NT2/D1 (cell line): ENCODE results near the gene NAT10.

Experiments
- DNase-seq: peaks from one replicate; pipeline ENCODE4 v3.0.0-alpha.2; 2011; ENCODE audit warnings: low read depth, low spot score
- H3K27me3 ChIP-seq: 2 replicates; pipeline ENCODE4 v1.6.0; 2011; ENCODE audit warnings: mild to moderate bottlenecking; ENCODE audit not compliant: insufficient read length, insufficient read depth
- H3K36me3 ChIP-seq: 2 replicates; pipeline ENCODE4 v1.6.1; 2011; ENCODE audit warnings: mild to moderate bottlenecking, low read length, mixed read lengths; ENCODE audit not compliant: insufficient read depth, insufficient read length
- H3K4me1 ChIP-seq: 2 replicates; pipeline ENCODE4 v1.5.1; 2011; ENCODE audit not compliant: insufficient read depth, insufficient read length
- H3K4me3 ChIP-seq: 2 replicates; pipeline ENCODE4 v1.5.1; 2011; ENCODE audit warnings: low read depth; ENCODE audit not compliant: insufficient read length
- H3K9ac ChIP-seq: 2 replicates; pipeline ENCODE4 v1.6.0; 2011; ENCODE audit warnings: low read depth; ENCODE audit not compliant: insufficient read length
- H3K9me3 ChIP-seq: 2 replicates; pipeline ENCODE4 v1.5.1; 2011; ENCODE audit warnings: mild to moderate bottlenecking, low read length; ENCODE audit not compliant: insufficient read depth
- SUZ12 ChIP-seq: IDR thresholded peaks from 2 replicates; pipeline ENCODE4 v1.6.1; 2011; ENCODE audit not compliant: insufficient read length, insufficient read depth; ENCODE audit errors: extremely low read depth
- YY1 ChIP-seq: IDR thresholded peaks from 2 replicates; pipeline ENCODE4 v1.6.1; 2011; ENCODE audit not compliant: insufficient read length, insufficient read depth
- ZNF274 ChIP-seq: IDR thresholded peaks from 2 replicates; pipeline ENCODE4 v1.6.1; 2011; ENCODE audit warnings: mild to moderate bottlenecking, low read depth, low read length

The NAT10 gene

GRCh38 chr11:34150494-34151151, 45.2 kb downstream of the NAT10 start:
- Histone ChIP-seq H3K9ac (no peak overlapping the region), H3K36me3 (peaks cover 95% of the 10 kb centered on the region), H3K9me3 (no peaks in the 10 kb centered on the region), H3K4me1 (no peaks in the 10 kb centered on the region), H3K27me3 (no peaks in the 10 kb centered on the region), H3K4me3 (no peak overlapping the region)
- TF ChIP-seq ZNF274 (no peak), SUZ12 (no peak), YY1 (no peak)
- DNase-seq: no peak

- Histone ChIP-seq H3K9ac (no peak overlapping the region), H3K27me3 (no peaks in the 10 kb centered on the region), H3K36me3 (peaks cover 94% of the 10 kb centered on the region), H3K4me1 (peaks cover 2% of the 10 kb centered on the region), H3K4me3 (no peak overlapping the region), H3K9me3 (no peaks in the 10 kb centered on the region)
- TF ChIP-seq YY1 (no peak), ZNF274 (no peak), SUZ12 (no peak)
- DNase-seq: no peak
These were observed 45.7 kb downstream of the NAT10 start for GRCh38 chr11:34151166-34151565.

DNA sequence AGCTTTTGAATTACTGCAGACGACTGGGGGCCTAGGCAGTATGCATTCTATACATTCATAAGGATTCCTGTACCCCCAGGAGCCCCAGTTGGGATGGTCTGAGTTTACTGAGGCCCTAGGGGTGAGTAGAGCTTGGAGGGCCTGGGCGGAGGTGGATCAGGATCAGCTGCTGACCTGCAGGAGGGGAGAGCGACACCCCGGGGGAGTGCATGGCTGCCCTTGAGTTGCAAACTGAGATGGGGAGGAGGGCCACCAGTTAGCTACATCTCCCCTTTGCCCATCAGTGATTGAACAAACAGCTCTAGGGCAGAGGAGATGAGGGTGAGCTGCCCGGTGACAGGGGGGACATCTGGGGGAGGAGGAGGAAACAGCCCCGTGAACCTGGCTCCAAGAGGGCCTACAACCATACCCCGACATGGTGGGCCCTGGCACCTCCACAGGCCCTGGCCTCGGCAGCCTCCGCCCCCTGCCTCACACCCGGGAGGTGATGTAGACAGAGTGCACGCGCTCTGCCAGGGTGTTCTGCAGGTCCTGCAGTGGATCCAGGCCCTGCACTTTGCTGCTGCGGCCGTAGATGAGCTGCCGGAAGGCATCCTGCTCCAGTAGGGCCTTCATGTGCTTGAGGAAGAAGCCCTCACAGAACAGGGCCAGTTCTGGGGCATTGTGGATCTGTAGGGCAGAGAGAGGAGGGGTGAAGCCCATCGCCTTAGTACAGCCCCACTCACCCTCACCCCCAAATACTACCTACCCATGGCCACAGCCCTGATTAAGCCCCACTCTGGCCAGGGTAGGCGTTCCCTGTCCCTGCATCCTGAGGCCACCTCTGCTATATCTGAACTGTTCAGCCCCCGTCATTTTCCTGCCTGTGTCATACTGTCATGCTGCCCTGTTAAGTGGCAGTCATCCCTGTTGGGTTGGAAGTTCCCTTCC, 46.8 kb downstream of the NAT10 start:
- no peak for DNase-seq
- Histone ChIP-seq H3K27me3 (no peaks in the 10 kb centered on the region), H3K4me3 (no peak overlapping the region), H3K9me3 (no peaks in the 10 kb centered on the region), H3K36me3 (peaks cover 88% of the 10 kb centered on the region), H3K4me1 (peaks cover 2% of the 10 kb centered on the region), H3K9ac (no peak overlapping the region)
- no peak for TF ChIP-seq SUZ12
- no peak for TF ChIP-seq YY1
- no peak for TF ChIP-seq ZNF274

GRCh38 chr11:34154059-34154875, 48.8 kb downstream of the NAT10 start:
- H3K9ac ChIP-seq: no peak overlapping the region
- peaks cover 2% of the 10 kb centered on the region for H3K4me1 ChIP-seq
- H3K27me3 ChIP-seq: no peaks in the 10 kb centered on the region
- DNase-seq: no peak
- H3K9me3 ChIP-seq: no peaks in the 10 kb centered on the region
- H3K4me3 ChIP-seq: no peak overlapping the region
- peaks cover 85% of the 10 kb centered on the region for H3K36me3 ChIP-seq
- no peak for TF ChIP-seq ZNF274
- TF ChIP-seq YY1: no peak
- no peak for TF ChIP-seq SUZ12

- Histone ChIP-seq H3K4me3 (no peak overlapping the region), H3K36me3 (peaks cover 85% of the 10 kb centered on the region), H3K9ac (no peak overlapping the region), H3K4me1 (peaks cover 2% of the 10 kb centered on the region), H3K27me3 (no peaks in the 10 kb centered on the region), H3K9me3 (no peaks in the 10 kb centered on the region)
- no peak for DNase-seq
- no peak for TF ChIP-seq ZNF274
These were observed 49.8 kb downstream of the NAT10 start for GRCh38 chr11:34155057-34155756.

GRCh38 chr11:34155757-34156062, 50.3 kb downstream of the NAT10 start:
- H3K9ac ChIP-seq: no peak overlapping the region
- no peak for DNase-seq
- no peak for TF ChIP-seq YY1
- no peak for TF ChIP-seq ZNF274
- TF ChIP-seq SUZ12: no peak
- H3K27me3 ChIP-seq: no peaks in the 10 kb centered on the region
- no peaks in the 10 kb centered on the region for H3K9me3 ChIP-seq
- H3K36me3 ChIP-seq: peaks cover 82% of the 10 kb centered on the region
- H3K4me1 ChIP-seq: peaks cover 2% of the 10 kb centered on the region
- H3K4me3 ChIP-seq: no peak overlapping the region
